Measurements from ENCODE around the gene MGLL. TPM values are rescaled to one million over a fixed set of nuclear protein-coding genes. Genes with fewer than 3 reads are reported as not detected.

Gene MGLL
- total RNA-seq, 4 donors from 2014 or later: 12.6 to 44.8 (median 32.3) TPM

- intact Hi-C loops (cut with DNase I; ENCODE audit: low total_unique reads): no loop called here
- Histone ChIP-seq H3K4me3 (no peak overlapping the region), H3K36me3 (no peaks in the 10 kb centered on the region), H3K27me3 (no peaks in the 10 kb centered on the region), H3K4me1 (no peaks in the 10 kb centered on the region), H3K27ac (peak overlapping the region in 1 of 2 donors; percentile 14), H3K9me3 (no peaks in the 10 kb centered on the region)
- no peak for TF ChIP-seq CTCF (IDR thresholded peaks at IDR 0.05)
- TF ChIP-seq POLR2A (IDR thresholded peaks at IDR 0.05): no peak
- no peak for DNase-seq
Observed at GRCh38 chr3:127690106-127690505, 132.2 kb downstream of the MGLL start.

GRCh38 chr3:127689266-127689860 is 133.0 kb downstream of the MGLL start:
- H3K27ac ChIP-seq: no peak overlapping the region

GRCh38 chr3:127688416-127689265 is 133.7 kb downstream of the MGLL start:
- DNase-seq: peak in 1 of 2 donors; percentile 14
- H3K27ac ChIP-seq: no peak overlapping the region
- H3K4me3 ChIP-seq: no peak overlapping the region
- H3K27me3 ChIP-seq: no peaks in the 10 kb centered on the region
- TF ChIP-seq POLR2A (IDR thresholded peaks at IDR 0.05): no peak
- no peak for TF ChIP-seq CTCF (IDR thresholded peaks at IDR 0.05)
- no peaks in the 10 kb centered on the region for H3K36me3 ChIP-seq
- no peaks in the 10 kb centered on the region for H3K9me3 ChIP-seq
- no peaks in the 10 kb centered on the region for H3K4me1 ChIP-seq
- intact Hi-C loops (cut with DNase I; ENCODE audit: low total_unique reads): no loop called here

More at GRCh38 chr3:127689266-127689860, 133.0 kb downstream of the MGLL start:
- Histone ChIP-seq H3K9me3 (no peaks in the 10 kb centered on the region), H3K36me3 (no peaks in the 10 kb centered on the region), H3K4me1 (no peaks in the 10 kb centered on the region), H3K27me3 (no peaks in the 10 kb centered on the region), H3K4me3 (no peak overlapping the region)
- peak in 1 of 2 donors; percentile 6 for DNase-seq
- TF ChIP-seq CTCF (IDR thresholded peaks at IDR 0.05) (no peak), POLR2A (IDR thresholded peaks at IDR 0.05) (no peak)
- intact Hi-C loops (cut with DNase I; ENCODE audit: low total_unique reads): no loop called here

- TF ChIP-seq CTCF (IDR thresholded peaks at IDR 0.05) (no peak), POLR2A (IDR thresholded peaks at IDR 0.05) (no peak)
- no peak overlapping the region for H3K4me3 ChIP-seq
- no peak overlapping the region for H3K27ac ChIP-seq
- no peaks in the 10 kb centered on the region for H3K9me3 ChIP-seq
- no peaks in the 10 kb centered on the region for H3K36me3 ChIP-seq
- H3K27me3 ChIP-seq: no peaks in the 10 kb centered on the region
- no peak for DNase-seq
- H3K4me1 ChIP-seq: no peaks in the 10 kb centered on the region
- intact Hi-C loops (cut with DNase I; ENCODE audit: low total_unique reads): no loop called here
Observed at GRCh38 chr3:127688022-127688415, 134.3 kb downstream of the MGLL start.

GRCh38 chr3:127687228-127687737 is 135.0 kb downstream of the MGLL start:
- H3K36me3 ChIP-seq: no peaks in the 10 kb centered on the region
- intact Hi-C loops (cut with DNase I; ENCODE audit: low total_unique reads): no loop called here
- no peaks in the 10 kb centered on the region for H3K4me1 ChIP-seq
- H3K27ac ChIP-seq: no peak overlapping the region
- no peaks in the 10 kb centered on the region for H3K9me3 ChIP-seq
- H3K4me3 ChIP-seq: no peak overlapping the region
- H3K27me3 ChIP-seq: no peaks in the 10 kb centered on the region
- no peak for DNase-seq
- TF ChIP-seq CTCF (IDR thresholded peaks at IDR 0.05): no peak
- no peak for TF ChIP-seq POLR2A (IDR thresholded peaks at IDR 0.05)
